Neuronal stem cell (in vitro differentiated cells): Measurements from ENCODE around the gene MRPL12.
A peak's percentile ranks its signal among the peaks of the same experiment; 100 is the strongest.

Experiments
- DNase-seq: peaks from one replicate; pipeline ENCODE4 v3.0.0-alpha.2; 2013; ENCODE audit warnings: low spot score
- H2AFZ ChIP-seq: one replicate; pipeline ENCODE4 v1.6.1; 2013; ENCODE audit warnings: mild to moderate bottlenecking, low read length, inconsistent platforms
- H2AK5ac ChIP-seq: 2 replicates; pipeline ENCODE4 v1.6.1; 2013; ENCODE audit warnings: low read depth, mild to moderate bottlenecking, inconsistent platforms, low read length, moderate library complexity, mixed read lengths
- H2BK120ac ChIP-seq: 2 replicates; pipeline ENCODE4 v1.6.1; 2013; ENCODE audit warnings: low read depth, mild to moderate bottlenecking, inconsistent platforms, low read length, moderate library complexity, mixed read lengths
- H2BK12ac ChIP-seq: one replicate; pipeline ENCODE4 v1.6.1; 2013; ENCODE audit warnings: low read length, inconsistent platforms
- H2BK15ac ChIP-seq: 2 replicates; pipeline ENCODE4 v1.6.1; 2013; ENCODE audit warnings: mild to moderate bottlenecking, low read length, inconsistent platforms, mixed read lengths
- H2BK5ac ChIP-seq: one replicate; pipeline ENCODE4 v1.6.1; 2013; ENCODE audit warnings: inconsistent platforms, mild to moderate bottlenecking, low read length, moderate library complexity
- H3K14ac ChIP-seq: one replicate; pipeline ENCODE4 v1.6.1; 2013; ENCODE audit warnings: low read length, inconsistent platforms
- H3K18ac ChIP-seq: 2 replicates; pipeline ENCODE4 v1.6.1; 2013; ENCODE audit warnings: low read length, inconsistent platforms
- H3K23ac ChIP-seq: 2 replicates; pipeline ENCODE4 v1.6.1; 2013; ENCODE audit warnings: low read depth, mild to moderate bottlenecking, mixed read lengths, low read length, inconsistent platforms; ENCODE audit not compliant: poor library complexity
- H3K27ac ChIP-seq: replicated peaks from 3 replicates; pipeline ENCODE4 v1.5.1; 2013; ENCODE audit warnings: low read length, inconsistent platforms
- H3K27me3 ChIP-seq, 3 experiments: 2 replicates each; pipeline ENCODE4 v1.6.1; 2013; ENCODE audit warnings: low read length in 3 of 3, mild to moderate bottlenecking in 2 of 3, inconsistent platforms in 1 of 3, low read depth in 1 of 3, mixed read lengths in 1 of 3, moderate library complexity in 1 of 3; ENCODE audit not compliant: control insufficient read depth in 3 of 3, insufficient read depth in 3 of 3
- H3K36me3 ChIP-seq, 2 donors: replicated peaks in 1 of 2; 2 replicates each; pipeline ENCODE4 v1.6.1; 2013; ENCODE audit warnings: low read length in 2 of 2; ENCODE audit not compliant: control insufficient read depth in 2 of 2, insufficient read depth in 2 of 2
- H3K4ac ChIP-seq: 2 replicates; pipeline ENCODE4 v1.6.1; 2013; ENCODE audit warnings: inconsistent platforms, mild to moderate bottlenecking, low read length, moderate library complexity
- H3K4me1 ChIP-seq, 2 donors: 1 replicate in 1 of 2; 2 replicates in 1 of 2; pipeline ENCODE4 v1.6.1; 2013; ENCODE audit warnings: low read length in 2 of 2, low read depth in 1 of 2; ENCODE audit not compliant: control insufficient read depth in 2 of 2, insufficient read depth in 1 of 2
- H3K4me2 ChIP-seq: one replicate; pipeline ENCODE4 v1.6.1; 2013; ENCODE audit warnings: mild to moderate bottlenecking, low read length, inconsistent platforms; ENCODE audit not compliant: insufficient read depth, poor library complexity, severe bottlenecking
- H3K4me3 ChIP-seq, 2 donors: 2 replicates each; pipeline ENCODE4 v1.5.1; 2013; ENCODE audit warnings: low read length in 2 of 2, mild to moderate bottlenecking in 2 of 2, inconsistent platforms in 1 of 2, moderate library complexity in 1 of 2
- H3K79me1 ChIP-seq: one replicate; pipeline ENCODE4 v1.6.1; 2013; ENCODE audit warnings: low read depth, mild to moderate bottlenecking, inconsistent platforms, low read length, moderate library complexity
- H3K9ac ChIP-seq: one replicate; pipeline ENCODE4 v1.6.1; 2013; ENCODE audit warnings: mild to moderate bottlenecking, low read depth, low read length, inconsistent platforms; ENCODE audit not compliant: poor library complexity
- H3K9me3 ChIP-seq, 2 donors: replicated peaks in 1 of 2; 2 replicates each; pipeline versions ENCODE3 to v1.6.1; 2013; ENCODE audit warnings: low read length in 2 of 2, mild to moderate bottlenecking in 2 of 2, inconsistent platforms in 1 of 2, low read depth in 1 of 2, mixed read lengths in 1 of 2, moderate library complexity in 1 of 2; ENCODE audit not compliant: control insufficient read depth in 2 of 2, insufficient read depth in 1 of 2
- H4K8ac ChIP-seq: one replicate; pipeline ENCODE4 v1.6.1; 2013; ENCODE audit warnings: low read depth, mild to moderate bottlenecking, inconsistent platforms, low read length, moderate library complexity
- H4K91ac ChIP-seq: one replicate; pipeline ENCODE4 v1.6.1; 2013; ENCODE audit warnings: low read length, low read depth, mild to moderate bottlenecking, inconsistent platforms; ENCODE audit not compliant: poor library complexity
- WGBS, 2 donors: extraction: QIAGEN DNeasy Blood & Tissue Kit; methylation state at CpG; one replicate each; pipeline ENCODE4 v1.1.7; 2013; ENCODE audit warnings: missing lambda C conversion rate in 2 of 2, mixed read lengths in 1 of 2; ENCODE audit not compliant: insufficient read length in 2 of 2, insufficient replicate concordance in 1 of 2; ENCODE audit errors: extremely low coverage in 2 of 2; 5-methylcytosine and 5-hydroxymethylcytosine counted together

MRPL12 gene

GRCh38 chr17:81705518-81706231, 2.5 kb downstream of the MRPL12 start:
- Histone ChIP-seq H2AFZ (no peak overlapping the region), H2BK12ac (no peak overlapping the region), H2AK5ac (no peak overlapping the region), H3K27ac (no peak overlapping the region), H3K36me3 (peaks cover 39 to 64% of the 10 kb centered on the region in 2 donors), H2BK5ac (no peak overlapping the region), H3K4ac (no peak overlapping the region), H4K8ac (no peak overlapping the region), H3K79me1 (peaks cover 35% of the 10 kb centered on the region), H4K91ac (no peak overlapping the region), H3K4me1 (peaks cover 15 to 23% of the 10 kb centered on the region in 2 donors), H3K18ac (no peak overlapping the region), H3K9ac (no peak overlapping the region), H3K27me3 (peaks cover 0 to 6% (median 0%) of the 10 kb centered on the region in 3 experiments), H2BK120ac (no peak overlapping the region), H3K23ac (no peak overlapping the region), H3K4me2 (no peak overlapping the region), H3K14ac (no peak overlapping the region), H3K4me3 (peak overlapping the region in 1 of 2 donors; percentile 4), H3K9me3 (no peaks in the 10 kb centered on the region), H2BK15ac (no peak overlapping the region)
- WGBS, 2 donors, result no CpG with 5 or more reads among the region's 30 CpGs
- no peak for DNase-seq

GRCh38 chr17:81706232-81706611, 3.1 kb downstream of the MRPL12 start:
- no peak overlapping the region for H3K14ac ChIP-seq
- H3K9ac ChIP-seq, result no peak overlapping the region
- peaks cover 34 to 59% of the 10 kb centered on the region in 2 donors for H3K36me3 ChIP-seq
- H3K4me1 ChIP-seq, result peaks cover 21 to 26% of the 10 kb centered on the region in 2 donors
- H3K23ac ChIP-seq, result no peak overlapping the region
- peaks cover 0 to 12% (median 0%) of the 10 kb centered on the region in 3 experiments for H3K27me3 ChIP-seq
- H2BK12ac ChIP-seq, result no peak overlapping the region
- H3K79me1 ChIP-seq, result peaks cover 31% of the 10 kb centered on the region
- H3K27ac ChIP-seq, result no peak overlapping the region
- WGBS, 2 donors, result no CpG with 5 or more reads among the region's 17 CpGs
- no peak overlapping the region for H3K4me3 ChIP-seq
- no peak overlapping the region for H4K8ac ChIP-seq
- H2BK15ac ChIP-seq, result no peak overlapping the region
- no peak overlapping the region for H2AFZ ChIP-seq
- DNase-seq, result no peak
- no peak overlapping the region for H2BK5ac ChIP-seq
- no peak overlapping the region for H4K91ac ChIP-seq
- no peak overlapping the region for H3K18ac ChIP-seq
- no peak overlapping the region for H3K4ac ChIP-seq
- H2BK120ac ChIP-seq, result no peak overlapping the region
- H2AK5ac ChIP-seq, result no peak overlapping the region
- no peaks in the 10 kb centered on the region for H3K9me3 ChIP-seq
- H3K4me2 ChIP-seq, result no peak overlapping the region

- DNase-seq, result no peak
- Histone ChIP-seq H3K9me3 (no peaks in the 10 kb centered on the region), H3K79me1 (peaks cover 24% of the 10 kb centered on the region), H4K8ac (no peak overlapping the region), H2AFZ (no peak overlapping the region), H3K4ac (no peak overlapping the region), H3K18ac (no peak overlapping the region), H2BK12ac (no peak overlapping the region), H2BK5ac (no peak overlapping the region), H3K23ac (peak overlapping the region; percentile 62), H3K27me3 (peaks cover 0 to 14% (median 0%) of the 10 kb centered on the region in 3 experiments), H3K4me3 (no peak overlapping the region), H2BK15ac (no peak overlapping the region), H3K4me2 (no peak overlapping the region), H3K36me3 (peaks cover 30 to 52% of the 10 kb centered on the region in 2 donors), H3K14ac (no peak overlapping the region), H2BK120ac (no peak overlapping the region), H2AK5ac (no peak overlapping the region), H3K4me1 (peaks cover 21 to 22% of the 10 kb centered on the region in 2 donors), H3K27ac (no peak overlapping the region), H4K91ac (no peak overlapping the region), H3K9ac (no peak overlapping the region)
- no CpG with 5 or more reads among the region's 54 CpGs for WGBS, 2 donors
Observed at GRCh38 chr17:81706757-81707624, 3.8 kb downstream of the MRPL12 start.
